Testis (tissue), 3 donors: ENCODE data around the gene HAUS2. TPM values are rescaled to one million over a fixed set of nuclear protein-coding genes. Genes with fewer than 3 reads are reported as not detected.

ENCODE experiments used
- DNase-seq: peaks from one replicate; pipeline ENCODE4 v3.0.0-alpha.2; 2019
- H3K27ac ChIP-seq, 2 donors: fragments of 200-600 bp; sonication (generic); one replicate each; pipeline ENCODE4 v1.5.1; 2019
- H3K27me3 ChIP-seq: fragments of 200-600 bp; sonication (generic); one replicate; pipeline ENCODE4 v1.5.1; 2019
- H3K36me3 ChIP-seq: fragments of 200-600 bp; sonication (generic); one replicate; pipeline ENCODE4 v1.5.1; 2017; ENCODE audit warnings: low read depth; ENCODE audit errors: missing control alignments
- H3K4me1 ChIP-seq: fragments of 200-600 bp; sonication (generic); one replicate; pipeline ENCODE4 v1.5.1; 2019
- H3K4me3 ChIP-seq, 2 donors: fragments of 200-600 bp; sonication (generic); one replicate each; pipeline ENCODE4 v1.5.1; 2017 to 2019
- H3K9me3 ChIP-seq: fragments of 200-600 bp; sonication (generic); one replicate; pipeline ENCODE4 v1.5.1; 2017
- POLR2A ChIP-seq: fragments of 450-650 bp; IDR thresholded peaks from one replicate; pipeline ENCODE4 v1.6.1; 2017; ENCODE audit warnings: antibody characterized with exemption, mild to moderate bottlenecking, moderate library complexity
- WGBS, 2 donors: methylation state at CpG; one replicate each; pipeline ENCODE4 v1.1.5; 2018; 5-methylcytosine and 5-hydroxymethylcytosine counted together
- intact Hi-C: fragments of 100-400 bp; cut with DNase I; formaldehyde crosslinking; loops from one replicate; pipeline ENCODE4 v1.15.1; 2023; ENCODE audit warnings: low total_unique reads
- polyA plus RNA-seq: library from polyadenylated mRNA; stranded (reverse); fragments of 350-450 nt; fragmentation: Illumina TruSeq; extraction: RNeasy Lipid Tissue Mini Kit (QIAGEN cat#74804); gene quantifications from one replicate; pipeline ENCODE4 v1.2.3, GENCODE V29; 2014; ENCODE audit warnings: low read depth, low replicate concordance; ENCODE audit not compliant: insufficient read depth
- total RNA-seq, 2 donors: library from RNA; depleted of rRNA; stranded (reverse); fragments of >200 nt; gene quantifications; one replicate each; pipeline ENCODE4 v1.2.3, GENCODE V29; 2016
- TF ChIP-seq, protein P1 (sequence below), 3 experiments: fragments of 450-650 bp in 2 of 3; fragments of 200-600 bp in 1 of 3; sonication (generic) in 1 of 3; IDR thresholded peaks; one replicate each; pipeline ENCODE4 v1.5.1; 2016 to 2019; ENCODE audit warnings: antibody characterized with exemption in 3 of 3, mild to moderate bottlenecking in 2 of 3, moderate library complexity in 1 of 3

HAUS2 gene
- total and polyA plus RNA-seq, 3 donors from 2014 or later = 21.5 to 33.5 (median 24.4) TPM

DNA sequence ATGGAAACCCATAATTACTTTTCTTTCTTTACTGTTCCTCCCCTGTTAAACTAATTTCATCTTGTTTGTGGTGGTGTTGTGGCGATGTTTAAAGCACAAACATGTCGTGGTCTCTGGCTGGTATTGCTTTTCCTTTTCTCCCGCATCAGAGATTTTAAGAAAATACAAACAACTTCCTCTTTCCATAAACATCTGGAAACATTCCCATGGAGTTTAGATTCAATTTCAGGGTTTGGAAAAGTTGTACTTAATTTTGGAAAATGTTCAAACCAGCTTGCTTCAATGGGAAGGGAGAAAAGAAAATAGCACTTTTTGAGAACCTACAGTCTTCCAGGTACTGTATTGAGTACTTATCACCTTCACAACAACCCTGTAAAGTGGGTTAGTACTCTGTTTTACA, 57.2 kb downstream of the HAUS2 start:
- WGBS, 2 donors = 72 to 78% methylated on average over 3 of the region's 3 CpGs
- no peak for TF ChIP-seq POLR2A
- TF ChIP-seq, protein P1, sequence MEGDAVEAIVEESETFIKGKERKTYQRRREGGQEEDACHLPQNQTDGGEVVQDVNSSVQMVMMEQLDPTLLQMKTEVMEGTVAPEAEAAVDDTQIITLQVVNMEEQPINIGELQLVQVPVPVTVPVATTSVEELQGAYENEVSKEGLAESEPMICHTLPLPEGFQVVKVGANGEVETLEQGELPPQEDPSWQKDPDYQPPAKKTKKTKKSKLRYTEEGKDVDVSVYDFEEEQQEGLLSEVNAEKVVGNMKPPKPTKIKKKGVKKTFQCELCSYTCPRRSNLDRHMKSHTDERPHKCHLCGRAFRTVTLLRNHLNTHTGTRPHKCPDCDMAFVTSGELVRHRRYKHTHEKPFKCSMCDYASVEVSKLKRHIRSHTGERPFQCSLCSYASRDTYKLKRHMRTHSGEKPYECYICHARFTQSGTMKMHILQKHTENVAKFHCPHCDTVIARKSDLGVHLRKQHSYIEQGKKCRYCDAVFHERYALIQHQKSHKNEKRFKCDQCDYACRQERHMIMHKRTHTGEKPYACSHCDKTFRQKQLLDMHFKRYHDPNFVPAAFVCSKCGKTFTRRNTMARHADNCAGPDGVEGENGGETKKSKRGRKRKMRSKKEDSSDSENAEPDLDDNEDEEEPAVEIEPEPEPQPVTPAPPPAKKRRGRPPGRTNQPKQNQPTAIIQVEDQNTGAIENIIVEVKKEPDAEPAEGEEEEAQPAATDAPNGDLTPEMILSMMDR (IDR thresholded peaks at IDR 0.05) = no peak

DNA sequence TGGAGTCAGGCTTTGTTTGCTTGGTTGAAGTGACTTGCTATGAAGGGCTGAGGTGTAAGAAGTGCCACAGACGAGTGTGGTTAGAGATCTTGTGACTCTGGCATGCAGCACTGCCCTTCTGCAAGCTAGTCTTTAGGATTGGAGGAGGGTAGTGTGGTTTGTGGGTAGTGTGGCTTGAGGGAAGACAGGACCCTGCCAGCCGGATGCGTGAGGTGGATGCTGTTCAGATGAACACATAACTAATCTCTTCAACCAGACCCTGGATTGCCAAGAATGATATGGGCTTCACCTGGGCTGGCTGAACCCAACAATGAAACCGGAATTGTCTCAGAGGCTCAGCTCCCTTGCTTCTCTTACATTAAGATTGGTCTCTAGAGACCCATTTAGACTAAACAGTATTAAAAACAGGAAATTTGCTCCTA, 59.5 kb downstream of the HAUS2 start:
- DNase-seq = no peak
- no peak overlapping the region for H3K4me3 ChIP-seq
- peaks cover 22% of the 10 kb centered on the region for H3K4me1 ChIP-seq
- no peaks in the 10 kb centered on the region for H3K9me3 ChIP-seq
- no peak overlapping the region for H3K27ac ChIP-seq
- H3K27me3 ChIP-seq = no peaks in the 10 kb centered on the region
- TF ChIP-seq POLR2A = no peak
- TF ChIP-seq, protein P1 (IDR thresholded peaks at IDR 0.05) = no peak
- intact Hi-C loops = no loop called here
- H3K36me3 ChIP-seq = no peaks in the 10 kb centered on the region
- WGBS, 2 donors = 37 to 69% methylated on average over 4 of the region's 4 CpGs

More for the DNA sequence above, 57.2 kb downstream of the HAUS2 start:
- Histone ChIP-seq H3K4me1 (peaks cover 23% of the 10 kb centered on the region), H3K36me3 (no peaks in the 10 kb centered on the region), H3K27ac (peak overlapping the region; percentile 61 to 80), H3K27me3 (no peaks in the 10 kb centered on the region), H3K4me3 (no peak overlapping the region), H3K9me3 (no peaks in the 10 kb centered on the region)
- intact Hi-C loops = no loop called here
- no peak for DNase-seq

DNA sequence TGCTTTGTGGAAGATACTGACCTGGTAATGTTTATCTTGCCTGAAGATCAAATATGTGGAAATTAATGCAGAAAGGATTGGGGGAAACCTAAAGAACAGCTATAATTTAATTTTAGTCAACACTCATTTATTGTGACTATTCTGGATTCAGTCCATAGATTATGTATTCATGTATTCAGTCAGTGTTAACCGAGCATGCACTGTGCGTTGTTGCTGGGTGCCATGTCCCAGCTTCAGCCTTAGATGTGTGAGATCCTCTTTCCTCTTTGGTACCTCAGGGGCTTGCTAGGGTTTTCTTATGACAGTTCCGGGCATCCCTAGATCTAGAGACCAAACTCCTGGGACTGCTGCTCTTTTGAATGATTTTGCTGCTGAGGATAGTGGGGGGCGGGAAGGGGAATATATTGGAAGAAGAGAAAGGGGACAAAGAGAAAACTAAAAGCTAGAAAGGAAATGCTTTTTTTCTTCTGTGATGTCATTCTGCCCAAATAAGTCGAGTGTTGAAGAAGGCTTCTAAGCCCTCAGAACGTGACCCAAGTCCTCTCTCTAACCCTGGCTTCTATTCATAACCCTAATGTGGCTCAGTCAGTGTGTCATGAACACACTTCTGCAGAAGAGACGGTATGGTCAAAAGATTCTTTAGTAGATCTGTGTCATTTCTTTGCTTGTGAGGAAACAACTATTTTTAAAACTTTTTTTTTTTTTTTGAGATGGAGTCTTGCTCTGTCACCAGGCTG, 60.3 kb downstream of the HAUS2 start:
- TF ChIP-seq, protein P1 (IDR thresholded peaks at IDR 0.05) = no peak
- no peak for TF ChIP-seq POLR2A
- intact Hi-C loops = no loop called here
- peaks cover 15% of the 10 kb centered on the region for H3K4me1 ChIP-seq
- H3K27ac ChIP-seq = peak overlapping the region in 1 of 2 donors; percentile 4
- H3K27me3 ChIP-seq = no peaks in the 10 kb centered on the region
- no peak overlapping the region for H3K4me3 ChIP-seq
- no peak for DNase-seq
- WGBS, 2 donors = 69 to 78% methylated on average over 7 of the region's 7 CpGs
- no peaks in the 10 kb centered on the region for H3K36me3 ChIP-seq
- no peaks in the 10 kb centered on the region for H3K9me3 ChIP-seq

DNA sequence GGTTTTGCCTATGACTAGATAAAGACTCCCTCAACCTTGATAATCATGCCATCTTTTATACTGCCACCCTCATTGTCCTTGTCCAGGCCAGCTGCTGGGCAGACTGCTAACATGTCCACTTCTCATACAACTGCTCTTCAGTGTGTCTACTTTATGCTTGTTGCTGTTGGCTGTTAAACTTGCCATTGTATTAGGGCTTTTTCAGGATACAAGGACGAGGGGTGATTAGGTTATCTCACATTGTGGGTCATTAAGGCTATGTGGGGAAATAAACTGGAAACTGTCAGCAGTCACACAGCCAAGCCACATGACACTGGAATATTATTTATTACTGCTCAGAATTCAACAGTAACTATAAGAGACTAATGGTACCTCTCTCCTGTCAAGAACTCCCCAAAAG, 62.9 kb downstream of the HAUS2 start:
- H3K4me1 ChIP-seq = no peaks in the 10 kb centered on the region
- DNase-seq = no peak
- WGBS, 2 donors = 34 to 79% methylated on average over 1 of the region's 1 CpG
- H3K27me3 ChIP-seq = no peaks in the 10 kb centered on the region
- no peak for TF ChIP-seq POLR2A
- TF ChIP-seq, protein P1 (IDR thresholded peaks at IDR 0.05) = no peak
- peak overlapping the region in 1 of 2 donors; percentile 52 for H3K27ac ChIP-seq
- intact Hi-C loops = no loop called here
- no peak overlapping the region for H3K4me3 ChIP-seq
- H3K9me3 ChIP-seq = no peaks in the 10 kb centered on the region
- H3K36me3 ChIP-seq = no peaks in the 10 kb centered on the region

DNA sequence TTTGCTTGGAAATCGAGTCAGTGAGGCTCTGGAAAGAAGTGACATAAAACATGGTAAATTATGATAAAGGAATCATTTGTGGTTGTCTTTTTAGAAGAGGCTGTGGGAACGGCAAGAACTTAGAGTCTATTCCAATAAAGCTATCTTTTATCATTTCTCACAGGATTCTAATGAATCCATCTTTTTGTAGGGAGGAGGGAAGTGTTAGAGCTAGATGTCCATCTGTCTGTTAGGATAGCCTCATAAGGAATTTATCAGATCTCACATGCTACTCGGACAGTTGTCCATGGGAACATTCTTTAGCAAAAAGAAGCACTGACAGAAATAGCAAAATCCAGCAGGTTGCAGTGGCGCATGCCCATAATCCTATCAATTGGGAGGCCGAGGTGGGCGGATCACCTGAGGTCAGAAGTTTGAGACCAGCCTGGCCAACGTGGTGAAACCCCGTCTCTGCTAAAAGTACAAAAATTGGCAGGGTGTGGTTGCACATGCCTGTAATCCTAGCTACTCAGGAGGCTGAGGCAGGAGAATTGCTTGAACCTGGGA, 63.8 kb downstream of the HAUS2 start:
- intact Hi-C loops = no loop called here
- TF ChIP-seq POLR2A = no peak
- TF ChIP-seq, protein P1 (IDR thresholded peaks at IDR 0.05) = no peak
- H3K4me1 ChIP-seq = no peaks in the 10 kb centered on the region

More for the DNA sequence above, 63.8 kb downstream of the HAUS2 start:
- WGBS, 2 donors = 50 to 71% methylated on average over 8 of the region's 8 CpGs
- DNase-seq = no peak
- peak overlapping the region in 1 of 2 donors; percentile 52 for H3K27ac ChIP-seq
- H3K36me3 ChIP-seq = no peaks in the 10 kb centered on the region
- H3K4me3 ChIP-seq = no peak overlapping the region
- no peaks in the 10 kb centered on the region for H3K9me3 ChIP-seq
- H3K27me3 ChIP-seq = no peaks in the 10 kb centered on the region
